ENCODE results near the gene HOXD8.

Gene HOXD8

GRCh38 chr2:176148751-176149421 lies 19.4 kb downstream of the HOXD8 start (continued):
- no peak for TF ChIP-seq ZNF558 (tag by site-specific recombination; IDR thresholded peaks at IDR 0.05)
- TF ChIP-seq ZNF2 (tag by site-specific recombination; IDR thresholded peaks at IDR 0.05): no peak

- H3K9me3 ChIP-seq (ENCODE audit: control insufficient read depth, insufficient read depth, low read depth, low read length): no peaks in the 10 kb centered on the region
- POLR2A ChIA-PET: no interaction called here
- no peak for TF ChIP-seq ZNF510 (tag by site-specific recombination; IDR thresholded peaks at IDR 0.05; ENCODE audit: insufficient replicate concordance)
- TF ChIP-seq ZNF555 (tag by site-specific recombination; conservative IDR thresholded peaks at IDR 0.05): no peak
- no peak for TF ChIP-seq ZXDB (tag by site-specific recombination; IDR thresholded peaks at IDR 0.05)
- no peak for TF ChIP-seq KLF17 (tag by site-specific recombination; IDR thresholded peaks at IDR 0.05)
- no peak for TF ChIP-seq ZNF530 (tag by site-specific recombination; IDR thresholded peaks at IDR 0.05; ENCODE audit: low read depth)
- TF ChIP-seq KLF8 (tag by site-specific recombination; IDR thresholded peaks at IDR 0.05): no peak
- TF ChIP-seq YY2 (tag by site-specific recombination; IDR thresholded peaks at IDR 0.05): no peak
- no peak for TF ChIP-seq ZNF157 (tag by site-specific recombination; IDR thresholded peaks at IDR 0.05)
- TF ChIP-seq ZNF580 (tag by site-specific recombination; IDR thresholded peaks at IDR 0.05): no peak
- TF ChIP-seq IKZF3 (tag by site-specific recombination; IDR thresholded peaks at IDR 0.05): no peak
- TF ChIP-seq ZNF274 (IDR thresholded peaks at IDR 0.05; ENCODE audit: low read length): no peak
- no peak for TF ChIP-seq ZNF274 (tag by site-specific recombination; IDR thresholded peaks at IDR 0.05; ENCODE audit: borderline replicate concordance)
- TF ChIP-seq ZNF266 (tag by site-specific recombination; IDR thresholded peaks at IDR 0.05; ENCODE audit: low read depth): no peak
- TF ChIP-seq PATZ1 (tag by site-specific recombination; IDR thresholded peaks at IDR 0.05): no peak
- TF ChIP-seq ZEB2 (tag by site-specific recombination; IDR thresholded peaks at IDR 0.05): no peak
- no peak for TF ChIP-seq ZNF121 (tag by site-specific recombination; IDR thresholded peaks at IDR 0.05)
- no peak for TF ChIP-seq ZNF114 (tag by site-specific recombination; IDR thresholded peaks at IDR 0.05)
- no peak for TF ChIP-seq ZNF621 (tag by site-specific recombination; IDR thresholded peaks at IDR 0.05)
- no peak for TF ChIP-seq ZNF548 (tag by site-specific recombination; IDR thresholded peaks at IDR 0.05)
- no peak for TF ChIP-seq SCRT2 (tag by site-specific recombination; IDR thresholded peaks at IDR 0.05)
- H3K36me3 ChIP-seq (ENCODE audit: control insufficient read depth in 2 of 2, insufficient read depth in 1 of 2, low read length in 2 of 2): peaks cover 0 to 39% of the 10 kb centered on the region in 2 experiments; a peak in 1 of 3 replicates
- H3K27ac ChIP-seq (ENCODE audit: extremely low read depth, low read depth, low read length): no peak overlapping the region
- CTCF ChIA-PET: interaction anchor here (3.2 kb wide), 1 partner anchor 9 kb away, joined by 16 read pairs; no protein-coding TSS in a partner anchor
- no peak overlapping the region for H3K4me3 ChIP-seq (ENCODE audit: low read depth, low read length)
- H3K4me1 ChIP-seq (ENCODE audit: control insufficient read depth, insufficient read depth, low read length): peaks cover 23% of the 10 kb centered on the region
These were observed 20.0 kb downstream of the HOXD8 start for GRCh38 chr2:176149481-176149938.
